NK-92 (cell line): ENCODE data around the gene CNNM4.

Experiments used
- DNase-seq: peaks from one replicate; lab custom pipeline; 2025; ENCODE audit not compliant: unreplicated experiment; lab: John Stamatoyannopoulos, UW

CNNM4 gene

DNA sequence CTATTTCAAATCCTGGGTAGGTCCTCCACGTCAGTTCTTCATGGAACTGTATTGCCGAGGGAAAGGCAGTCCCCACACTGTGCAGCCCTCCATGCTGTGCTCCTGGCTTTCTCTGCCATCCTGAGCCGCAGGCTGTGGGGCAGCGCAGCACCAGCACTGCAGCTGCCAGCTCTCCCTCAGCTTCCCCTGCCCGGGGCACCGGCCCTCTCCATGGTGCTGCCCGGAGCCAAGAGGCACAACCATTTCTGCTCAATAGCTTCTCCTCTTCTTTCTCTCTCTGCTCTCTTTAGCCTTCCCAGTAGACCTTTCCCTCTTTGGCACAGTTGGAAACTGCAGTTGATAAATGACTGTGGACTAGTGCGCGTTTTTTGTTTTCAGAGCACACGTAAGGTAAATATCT, 71.0 kb downstream of the CNNM4 start:
- no peak for DNase-seq

DNA sequence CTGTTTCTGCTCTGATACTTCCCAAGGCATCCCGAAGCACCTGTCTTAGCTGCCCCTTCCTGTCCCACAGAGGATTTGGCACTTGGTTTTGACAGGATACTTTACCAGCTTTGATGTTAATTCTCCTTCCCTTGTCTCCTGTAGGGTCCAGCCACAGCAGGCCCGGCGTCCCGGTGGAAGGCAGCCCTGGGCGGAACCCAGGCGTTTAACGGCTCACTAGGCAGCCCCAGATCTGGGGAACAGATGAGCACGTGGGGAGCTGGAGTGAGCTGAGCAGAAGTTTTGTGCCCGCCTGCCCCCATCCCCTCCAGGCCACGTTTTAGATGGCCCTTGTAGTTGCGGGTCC, 71.7 kb downstream of the CNNM4 start:
- DNase-seq: no peak

DNA sequence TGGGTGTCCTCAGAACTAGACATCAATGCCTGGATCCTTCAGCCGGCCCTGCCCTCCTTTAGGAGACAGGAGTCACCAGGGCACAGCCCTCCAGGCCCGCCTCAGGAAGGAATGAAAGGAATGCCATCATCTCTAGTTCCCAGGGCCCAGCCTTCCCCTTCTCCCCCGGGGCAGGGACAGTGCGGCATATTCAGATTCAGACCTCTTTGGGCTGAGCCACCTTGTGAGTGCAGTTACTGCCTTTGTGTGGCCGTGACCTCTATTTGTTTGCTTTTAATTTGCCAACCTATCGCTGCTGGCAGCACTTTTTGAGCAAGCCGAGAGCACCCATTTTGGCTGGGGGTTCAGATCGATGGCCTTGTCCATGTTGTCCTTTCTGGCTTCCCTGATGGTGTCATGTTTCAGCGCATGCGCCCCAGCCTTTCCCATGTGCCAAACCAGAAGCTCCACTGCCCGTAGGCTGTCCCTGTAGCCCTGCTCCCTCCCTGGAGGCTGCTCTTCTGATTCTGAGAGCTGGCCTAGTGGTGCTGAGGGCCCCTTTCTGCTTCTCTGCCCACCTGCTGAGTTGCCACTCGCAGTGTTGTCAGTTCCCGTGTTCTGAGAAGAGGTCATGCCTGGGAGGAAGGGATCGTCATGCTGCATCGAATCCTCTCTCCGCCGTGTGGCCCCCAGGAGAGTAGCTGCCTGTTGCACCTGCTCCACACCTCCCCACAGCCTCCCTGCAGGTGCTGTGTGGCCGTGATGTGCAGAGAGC, 72.2 kb downstream of the CNNM4 start:
- DNase-seq: no peak

DNA sequence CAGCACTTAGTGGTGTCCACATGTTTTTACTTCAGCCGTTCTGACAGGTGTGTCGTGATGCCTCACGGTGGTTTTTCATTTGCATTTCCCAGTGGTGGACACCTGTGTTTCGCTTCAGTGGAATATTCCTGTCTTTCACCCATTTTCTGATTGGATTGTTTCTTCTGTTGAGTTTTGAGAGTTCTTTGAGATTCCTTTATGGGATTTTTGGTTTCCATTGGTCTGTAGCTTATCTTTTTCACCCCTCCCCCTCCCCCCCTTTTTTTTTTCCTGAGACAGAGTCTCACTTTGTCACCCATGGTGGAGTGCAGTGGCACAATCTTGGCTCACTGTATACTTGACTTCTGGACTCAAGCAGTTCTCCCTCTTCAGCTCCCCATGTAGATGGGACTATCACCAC, 75.1 kb downstream of the CNNM4 start:
- no peak for DNase-seq

DNA sequence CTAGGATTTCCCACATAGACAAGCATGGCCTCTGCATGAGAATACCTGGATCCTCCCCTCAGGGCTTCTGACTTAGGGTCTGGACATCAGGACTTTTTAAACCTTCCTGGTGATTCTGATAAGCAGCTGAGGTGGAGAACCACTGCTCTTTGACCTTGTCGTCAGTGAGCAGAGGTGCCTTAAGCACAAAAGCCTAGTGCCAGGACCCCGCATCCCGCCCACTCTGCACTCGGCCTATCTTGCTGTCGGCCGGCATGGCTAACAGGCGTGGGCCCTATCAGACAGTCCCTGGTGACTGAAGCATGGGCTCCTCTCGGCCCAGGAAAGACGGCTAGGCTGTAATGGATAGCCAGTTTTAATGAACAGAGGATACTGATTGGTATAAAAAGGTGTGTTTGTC, 76.9 kb downstream of the CNNM4 start:
- DNase-seq: no peak

DNA sequence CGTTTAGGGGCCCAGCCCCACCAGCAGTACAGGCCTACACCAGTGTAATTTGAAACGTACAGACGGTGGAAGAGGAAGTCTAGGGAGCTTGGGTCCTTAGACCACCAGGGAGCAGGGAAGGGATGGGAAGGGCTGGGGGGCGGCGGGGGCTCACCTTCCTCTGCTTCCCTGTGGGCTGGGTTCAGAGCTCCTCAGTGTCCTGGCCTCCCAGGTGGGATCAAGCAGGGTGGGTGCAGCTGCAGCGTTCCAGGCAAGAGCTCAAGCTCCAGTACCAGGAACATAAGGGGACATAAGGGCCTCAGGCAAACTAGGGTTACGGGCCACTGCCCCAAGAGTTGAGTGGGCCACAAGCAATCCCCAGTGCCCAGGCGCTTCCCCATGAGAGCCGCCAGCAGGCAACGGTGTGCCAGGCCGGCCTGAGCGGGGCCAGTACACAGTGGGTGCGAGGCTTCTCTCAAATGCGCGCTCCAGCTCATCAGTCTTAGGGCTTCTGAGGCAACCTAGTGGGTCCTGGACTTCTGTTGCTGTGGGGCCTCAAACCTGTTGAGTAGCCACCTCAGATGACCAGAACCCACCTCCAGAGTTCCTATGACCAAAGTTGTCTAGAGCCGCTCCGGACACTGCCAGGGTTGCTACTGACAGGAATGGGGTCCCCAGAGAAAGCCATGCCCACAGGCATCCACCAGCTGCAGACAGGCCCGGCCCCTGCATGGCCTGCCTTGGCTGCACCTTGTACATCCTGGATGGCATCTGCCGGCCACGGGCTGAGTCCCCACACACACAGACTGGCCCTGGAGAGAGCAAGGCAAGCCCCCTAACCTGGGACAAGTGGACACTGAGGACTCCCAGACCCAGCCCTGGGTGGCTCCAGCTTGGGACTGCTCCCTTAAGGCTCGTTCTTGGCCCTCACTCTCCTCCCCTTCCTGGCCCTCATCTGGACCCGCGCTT, 77.9 kb downstream of the CNNM4 start:
- no peak for DNase-seq

DNA sequence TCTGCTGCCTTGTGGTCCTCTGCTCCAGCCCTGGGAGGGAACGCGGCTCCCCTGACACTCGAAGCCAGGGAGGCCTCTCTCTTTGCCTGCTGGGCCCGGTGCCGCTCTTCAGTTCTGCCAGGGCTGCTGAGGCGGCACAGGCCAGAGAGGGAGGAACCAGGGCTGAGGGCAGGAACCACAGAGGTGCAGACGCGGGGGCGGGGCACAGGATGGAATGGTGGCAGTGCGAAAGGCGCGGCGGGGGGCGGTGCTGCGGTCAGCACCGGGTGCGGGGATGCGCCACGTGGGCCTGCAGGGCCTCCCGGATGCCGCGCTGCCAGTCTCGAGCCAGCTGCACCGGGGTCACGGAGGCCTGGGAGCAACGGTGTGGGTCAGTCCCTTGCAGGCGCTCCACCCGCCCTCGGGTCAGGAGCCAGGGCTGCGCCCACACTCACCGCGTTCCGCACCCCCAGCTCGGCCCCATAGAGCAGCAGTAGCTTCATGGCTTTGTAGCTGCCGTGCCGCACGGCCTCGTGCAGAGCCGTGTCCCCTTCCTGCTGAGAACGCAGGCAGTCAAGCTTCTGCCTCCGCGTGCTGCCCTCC, 78.7 kb downstream of the CNNM4 start:
- no peak for DNase-seq

DNA sequence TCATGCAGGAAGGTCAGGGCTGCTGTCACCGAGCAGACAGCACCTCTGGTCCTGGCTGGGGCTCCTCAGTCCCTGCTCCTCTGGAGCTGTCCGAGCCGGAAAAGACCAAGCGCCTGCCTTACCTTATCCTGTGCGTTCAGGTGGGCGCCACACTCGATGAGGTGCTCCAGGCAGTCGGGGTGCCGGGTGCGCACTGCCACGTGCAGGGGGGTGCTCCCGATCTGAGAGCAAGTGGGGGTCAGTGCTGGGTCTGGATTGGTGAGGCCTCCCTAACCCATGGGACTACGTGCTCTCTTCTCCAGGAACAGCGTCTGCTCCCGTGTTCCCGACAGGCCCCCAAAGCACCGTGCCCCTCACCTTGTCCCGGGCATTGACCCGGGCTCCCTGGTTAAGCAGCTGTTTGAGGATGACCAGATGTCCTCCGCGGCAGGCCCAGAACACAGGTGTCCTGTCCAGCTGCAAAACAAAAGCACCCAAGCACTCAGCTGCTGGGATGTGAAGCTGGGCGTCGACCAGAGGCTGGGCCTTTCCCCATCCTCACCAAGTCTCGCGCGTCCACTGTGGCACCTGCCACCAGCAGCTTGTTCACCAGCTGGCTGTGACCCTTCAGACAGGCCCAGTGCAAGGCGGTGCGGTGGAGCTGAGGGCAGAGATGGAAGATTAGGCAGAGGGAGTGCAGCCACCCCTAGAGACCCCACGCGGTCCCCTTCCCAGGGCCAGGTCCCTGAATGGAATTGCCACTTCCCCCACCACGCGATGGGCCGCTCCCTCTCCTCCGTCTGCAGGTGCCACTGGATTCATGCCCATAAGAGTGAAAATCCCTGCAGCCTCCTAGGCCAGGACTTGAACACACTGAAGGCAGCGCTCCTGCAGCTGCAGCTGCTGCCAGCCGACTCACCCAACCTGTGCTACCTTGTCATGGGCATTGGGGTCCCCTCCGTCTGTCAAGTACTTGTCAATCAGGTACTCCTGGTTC, 79.5 kb downstream of the CNNM4 start:
- no peak for DNase-seq

DNA sequence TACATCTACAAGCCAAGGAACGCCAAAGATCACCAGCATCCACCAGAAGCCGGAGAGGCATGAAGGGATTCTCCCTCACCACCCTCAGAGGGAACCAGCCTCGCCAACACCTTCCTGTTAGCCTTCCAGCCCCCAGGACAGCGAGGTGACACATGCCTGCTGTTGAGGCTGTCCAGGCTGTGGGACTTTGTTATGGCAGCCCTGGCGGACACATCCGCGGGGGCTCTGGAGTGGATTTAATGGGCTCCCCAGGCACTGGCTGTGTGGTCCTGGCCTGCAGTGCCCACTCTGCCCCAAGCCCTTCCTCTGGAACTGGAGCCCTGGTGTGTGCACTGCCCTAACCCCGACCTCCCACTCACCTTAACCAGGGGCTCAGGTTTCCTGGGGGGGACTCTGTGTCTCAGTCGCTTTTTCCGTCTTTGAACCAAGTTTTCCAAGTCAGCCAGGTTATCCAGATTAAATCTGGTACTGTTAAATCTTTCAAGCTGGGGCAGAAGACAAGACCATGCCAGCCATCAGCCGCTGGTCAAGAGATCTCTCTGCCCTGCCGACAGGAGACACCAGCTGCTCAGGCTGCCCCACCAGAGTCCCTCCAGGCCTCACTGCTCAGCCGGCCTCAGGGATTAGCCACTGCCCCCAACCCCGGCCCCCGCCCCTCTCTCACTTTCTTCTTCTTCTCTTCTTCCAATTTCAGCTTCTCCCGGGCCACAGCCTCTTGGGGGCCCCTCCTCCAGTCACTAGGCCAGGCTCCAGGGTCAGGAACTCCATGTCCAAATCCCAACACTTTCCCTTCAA, 81.2 kb downstream of the CNNM4 start:
- DNase-seq: no peak

DNA sequence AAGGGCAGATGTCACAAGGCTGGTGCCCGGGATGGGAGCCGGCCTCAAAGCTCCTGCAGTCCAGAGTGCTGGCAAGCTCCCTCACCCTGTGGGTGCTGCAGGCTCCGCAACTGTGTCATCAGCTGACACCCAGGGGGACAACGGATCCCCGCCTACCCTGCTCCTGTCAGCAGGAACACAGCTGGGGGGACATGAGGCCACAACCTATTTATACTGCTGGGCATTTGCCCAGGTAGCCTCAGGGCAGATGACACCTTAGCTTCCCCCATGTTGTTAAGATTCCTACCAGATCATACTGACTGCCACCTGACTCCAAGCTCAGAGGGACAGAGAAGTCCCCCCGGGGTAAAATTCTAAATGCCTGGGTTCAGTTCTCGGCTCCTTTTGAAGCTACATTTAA, 81.9 kb downstream of the CNNM4 start:
- no peak for DNase-seq

DNA sequence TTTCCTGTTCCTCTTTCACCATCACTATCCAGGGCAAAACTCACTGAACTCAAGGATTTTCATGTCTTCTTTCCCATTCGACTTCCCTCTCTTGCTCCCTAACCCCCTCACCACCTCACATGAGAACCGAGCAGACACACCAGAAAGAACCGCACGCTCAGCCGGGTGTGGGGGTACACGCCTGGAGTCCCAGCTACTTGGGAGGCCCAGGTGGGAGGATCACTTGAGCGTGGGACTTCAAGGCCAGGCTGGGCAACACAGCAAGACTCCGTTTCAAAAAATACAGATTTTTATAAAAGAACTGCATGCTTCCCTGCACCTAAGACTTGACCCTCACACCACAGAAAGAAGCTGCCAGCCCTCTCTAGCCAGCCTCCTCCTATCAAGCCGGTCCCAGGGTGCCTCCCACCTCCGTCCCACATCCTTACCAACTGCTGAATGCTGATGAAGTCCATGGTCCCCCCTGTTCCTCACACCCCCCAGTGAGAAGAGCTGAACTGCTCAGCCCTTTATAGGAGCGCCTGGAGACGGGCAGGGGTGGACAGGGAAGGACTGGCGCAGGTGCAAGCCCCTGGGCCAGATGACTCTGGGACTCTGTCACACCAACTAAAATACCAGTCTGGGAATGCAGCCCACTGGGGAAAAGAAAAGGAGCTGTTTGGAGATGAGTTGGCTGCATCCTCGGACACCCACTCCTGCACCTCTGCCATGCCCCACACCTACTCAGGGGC, 83.0 kb downstream of the CNNM4 start, which contains the start of gene ANKRD23:
ANKRD23 (minus strand) TSS at position 484 of the 731 bp plus-strand sequence; CDS start at position 455, 29 bp downstream.
- DNase-seq: no peak

DNA sequence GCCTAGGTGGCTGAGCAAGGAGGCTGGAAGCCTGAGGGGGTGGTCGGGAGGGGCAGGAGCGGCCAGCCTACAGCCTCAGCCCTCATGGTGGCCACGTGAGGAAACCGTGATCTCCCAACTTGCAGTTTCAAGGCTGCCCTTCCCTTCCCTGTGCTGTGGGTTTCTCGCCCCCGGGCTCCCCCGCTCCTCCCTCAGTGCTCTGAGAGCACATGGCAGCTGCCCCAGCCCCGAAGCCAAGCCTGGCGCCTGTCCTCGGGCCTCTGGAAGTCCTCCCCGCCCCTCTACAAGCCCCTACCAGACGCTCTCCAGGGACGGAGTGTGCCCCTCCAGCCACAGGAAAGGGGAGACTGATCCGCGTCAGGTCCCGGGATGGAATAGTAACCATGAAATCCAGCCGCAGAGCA, 83.7 kb downstream of the CNNM4 start:
- DNase-seq: no peak

DNA sequence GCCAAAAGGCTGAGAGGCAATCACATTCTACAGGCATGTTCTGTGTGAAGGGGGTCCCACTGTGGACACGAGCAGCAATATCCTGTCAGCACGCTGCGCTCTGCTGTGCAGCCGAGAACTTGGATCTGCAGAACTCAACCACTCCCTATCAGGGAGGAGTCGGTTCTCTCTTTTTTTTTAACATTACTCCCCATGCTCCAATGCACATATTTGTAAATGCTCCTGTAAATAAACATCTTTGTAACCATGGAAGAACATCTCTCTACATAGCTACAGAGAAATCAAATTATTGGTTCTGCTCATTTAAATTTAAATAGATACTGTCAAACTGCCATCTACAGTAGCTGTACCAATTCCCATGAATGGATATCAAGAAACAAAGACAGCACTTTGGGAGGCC, 86.1 kb downstream of the CNNM4 start:
- no peak for DNase-seq

DNA sequence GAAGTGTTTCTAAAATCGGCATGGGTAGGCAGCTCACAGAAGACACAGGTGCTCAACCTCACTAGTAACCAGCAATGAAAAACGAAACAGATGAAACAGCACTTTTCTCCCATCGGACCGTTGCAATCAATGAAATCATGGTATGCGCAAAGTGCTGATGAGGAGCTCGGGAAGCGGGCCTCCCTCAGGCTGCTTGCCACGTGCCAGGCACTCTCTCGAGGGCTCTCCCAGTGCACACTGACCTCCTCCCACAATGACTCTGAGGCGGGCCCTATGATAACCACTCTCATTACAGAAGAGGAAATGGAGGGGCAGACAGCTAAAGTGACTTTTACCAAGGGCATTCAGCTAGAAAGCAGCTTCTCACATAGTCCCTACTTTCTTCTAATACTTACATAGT, 86.9 kb downstream of the CNNM4 start:
- no peak for DNase-seq

DNA sequence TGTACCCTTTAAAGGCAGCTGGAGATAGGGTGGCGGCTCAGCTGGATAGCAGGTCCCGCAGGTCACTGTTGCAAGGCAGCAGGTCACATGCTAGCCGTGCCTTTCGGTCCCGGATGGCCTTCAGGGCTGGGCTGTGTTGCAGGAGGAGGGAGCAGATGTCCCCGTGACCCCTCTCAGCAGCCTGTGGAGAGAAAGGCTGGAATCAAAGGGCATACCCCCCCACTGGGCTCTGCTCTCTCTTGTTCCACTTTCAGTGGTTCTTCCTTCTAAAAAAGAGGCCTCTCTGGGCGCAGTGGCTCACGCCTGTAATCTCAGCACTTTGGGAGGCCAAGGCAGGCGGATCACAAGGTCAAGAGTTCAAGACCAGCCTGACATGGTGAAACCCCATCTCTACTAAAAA, 87.6 kb downstream of the CNNM4 start:
- DNase-seq: no peak

DNA sequence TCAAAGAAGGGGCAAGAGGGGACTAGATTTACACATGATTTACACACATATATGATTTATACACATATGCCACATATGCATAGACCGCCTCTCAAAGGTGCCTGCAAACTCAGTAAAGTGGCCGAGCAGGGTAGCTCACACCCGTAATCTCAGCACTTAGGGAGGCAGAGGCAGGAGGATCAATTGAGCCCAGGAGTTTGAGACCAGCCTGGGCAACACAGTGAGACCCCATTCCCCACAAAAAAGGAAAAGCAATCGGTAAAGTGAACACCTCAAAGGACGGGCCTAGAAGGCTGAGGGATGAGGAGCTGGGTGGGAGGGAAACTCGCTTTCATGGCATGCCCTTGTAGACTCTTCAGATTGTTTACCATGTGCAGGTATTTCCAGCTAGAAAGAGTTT, 92.0 kb downstream of the CNNM4 start:
- DNase-seq: no peak

DNA sequence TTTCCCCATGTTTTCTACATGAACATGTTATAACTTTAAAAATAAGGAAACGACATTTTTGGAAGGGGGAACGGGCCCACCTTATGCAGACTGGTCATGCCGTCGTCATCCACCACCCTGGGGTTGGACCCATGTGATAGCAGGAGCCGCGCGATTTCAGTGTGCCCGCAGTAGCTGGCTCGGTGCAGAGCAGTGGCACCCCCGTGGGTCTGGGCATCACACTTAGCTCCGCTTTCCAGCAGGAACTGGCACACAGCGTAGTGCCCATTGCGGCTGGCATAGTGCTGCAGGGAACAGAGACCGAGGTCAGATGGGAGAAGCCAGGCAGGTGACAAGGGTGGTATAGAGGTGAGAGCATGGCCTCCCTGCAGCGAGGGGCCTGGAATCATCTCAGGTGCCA, 92.6 kb downstream of the CNNM4 start:
- DNase-seq: no peak

DNA sequence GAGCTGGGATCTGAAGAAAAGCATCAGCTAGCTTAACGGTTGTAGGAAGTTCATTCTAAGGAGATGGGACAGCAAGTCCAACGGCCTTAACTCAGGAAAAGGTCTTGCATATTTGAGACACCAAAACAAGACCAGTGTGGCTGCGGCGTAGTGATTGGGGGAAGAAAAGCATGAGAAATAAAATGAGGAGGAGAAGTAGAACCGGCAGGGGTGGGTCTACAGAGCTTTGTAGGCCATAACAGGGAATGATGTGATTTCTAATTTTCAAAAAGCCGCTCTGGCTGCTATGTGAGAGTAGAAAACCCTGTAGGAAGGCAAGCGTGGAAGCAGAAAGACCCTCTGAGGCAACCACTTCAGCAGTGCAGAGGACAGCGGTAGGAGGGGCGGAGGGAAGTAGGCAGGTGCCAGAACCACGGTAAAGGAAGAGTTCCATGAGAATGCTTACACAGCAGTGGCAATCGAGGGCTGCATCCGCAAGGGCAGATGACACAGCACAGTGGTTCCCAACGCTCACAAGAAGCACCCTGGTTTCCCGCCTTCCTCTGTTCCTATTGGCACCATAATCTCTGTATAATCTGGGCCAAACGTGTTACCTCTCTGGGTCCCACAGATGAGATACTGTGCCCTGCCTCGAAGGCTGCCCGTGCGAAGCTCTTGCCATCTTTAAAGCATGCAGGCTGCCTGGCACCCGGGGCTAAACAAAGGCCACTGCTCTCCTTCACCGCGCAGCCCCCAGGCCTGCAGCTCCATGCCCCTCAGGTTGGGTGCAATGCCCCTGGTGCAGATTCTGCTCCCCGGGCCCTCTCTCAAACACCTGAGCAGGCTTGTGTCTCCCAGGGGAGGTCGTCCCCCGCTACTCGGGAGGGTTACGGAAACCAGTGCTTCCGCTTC, 96.3 kb downstream of the CNNM4 start:
- DNase-seq: no peak
